Measurements from ENCODE around the gene FABP1.

Gene FABP1

GRCh38 chr2:88127888-88128653, at the start of gene FABP1:
Gene FABP1 (minus strand): TSS chr2:88128062. CDS start chr2:88128017, 45 bp downstream.
- no peak for DNase-seq

- DNase-seq = no peak
Observed at GRCh38 chr2:88177556-88177955, 49.7 kb upstream of the FABP1 start.

DNA sequence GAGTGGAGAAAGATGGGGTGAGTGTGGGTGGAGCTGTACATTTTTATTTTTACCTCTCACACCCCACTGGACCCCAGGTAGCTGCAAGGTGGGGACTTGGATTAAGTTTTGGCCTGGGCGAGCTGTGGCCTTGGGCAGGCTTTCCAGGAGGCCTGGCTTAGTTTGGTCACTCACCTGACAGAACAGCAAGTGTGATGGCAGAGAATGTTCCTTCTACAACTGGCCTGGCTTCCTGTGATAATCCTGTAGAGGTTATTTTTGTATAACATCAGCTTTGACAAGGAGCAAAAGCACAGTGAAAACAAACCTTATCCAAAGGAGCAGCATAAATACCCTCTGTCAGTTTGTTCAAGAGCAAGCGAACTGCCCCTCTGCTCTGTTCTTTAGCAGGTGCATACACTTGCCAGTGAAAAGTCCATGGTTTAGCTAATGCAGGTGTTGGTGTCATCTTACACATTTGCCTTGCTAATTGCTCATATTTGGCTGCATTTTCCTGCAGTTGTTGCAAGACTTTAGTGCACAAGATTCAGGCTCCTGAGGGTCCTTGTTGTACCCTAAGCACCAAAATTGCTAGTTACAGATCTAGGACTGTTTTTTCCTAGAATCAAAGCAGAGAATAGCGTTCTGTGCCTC, 48.6 kb upstream of the FABP1 start:
- no peak for DNase-seq

DNA sequence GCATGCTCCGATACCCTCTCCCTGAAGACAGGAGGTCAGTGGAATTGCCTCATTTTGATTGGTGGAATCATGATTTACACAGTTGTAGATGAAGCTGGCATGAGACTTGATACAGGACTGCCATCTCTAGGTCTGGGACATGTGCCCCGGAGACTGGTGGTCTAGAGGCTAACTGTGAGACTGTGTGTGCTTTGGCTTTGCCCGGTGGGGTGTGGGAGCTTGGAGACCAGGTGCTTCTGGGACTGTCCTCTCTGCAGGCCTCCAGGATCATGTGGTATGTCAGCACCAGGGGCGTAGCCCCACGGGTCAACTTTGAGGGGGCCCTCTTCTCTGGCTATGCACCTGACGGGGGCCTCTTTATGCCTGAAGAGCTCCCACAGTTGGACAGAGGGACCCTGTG, 45.0 kb upstream of the FABP1 start:
- DNase-seq = no peak

GRCh38 chr2:88171966-88172365, 44.1 kb upstream of the FABP1 start:
- no peak for DNase-seq

GRCh38 chr2:88170472-88170892, 42.6 kb upstream of the FABP1 start:
- DNase-seq = no peak

- no peak for DNase-seq
Observed at GRCh38 chr2:88168386-88168785, 40.5 kb upstream of the FABP1 start.

DNA sequence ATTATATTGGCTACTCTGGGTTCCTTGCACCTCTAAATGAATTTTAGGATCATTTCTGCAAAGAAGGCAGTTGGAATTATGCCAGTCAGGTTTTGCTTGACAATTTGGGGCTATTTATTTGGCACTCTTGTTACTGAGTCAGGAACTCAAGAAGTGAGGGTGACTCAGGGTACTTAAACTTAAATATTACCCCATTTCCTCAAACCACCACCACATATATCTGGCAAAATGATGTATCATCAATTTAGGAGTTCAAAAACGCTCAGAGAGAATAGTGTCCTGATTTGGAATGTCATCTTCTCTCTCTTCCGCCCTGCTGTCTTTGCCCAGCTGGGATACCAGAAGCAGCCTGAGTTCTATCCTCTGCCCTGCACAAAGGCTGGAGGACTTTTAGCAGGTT, 39.9 kb upstream of the FABP1 start:
- DNase-seq = no peak

- no peak for DNase-seq
Observed at GRCh38 chr2:88165332-88166003, 37.6 kb upstream of the FABP1 start.

DNA sequence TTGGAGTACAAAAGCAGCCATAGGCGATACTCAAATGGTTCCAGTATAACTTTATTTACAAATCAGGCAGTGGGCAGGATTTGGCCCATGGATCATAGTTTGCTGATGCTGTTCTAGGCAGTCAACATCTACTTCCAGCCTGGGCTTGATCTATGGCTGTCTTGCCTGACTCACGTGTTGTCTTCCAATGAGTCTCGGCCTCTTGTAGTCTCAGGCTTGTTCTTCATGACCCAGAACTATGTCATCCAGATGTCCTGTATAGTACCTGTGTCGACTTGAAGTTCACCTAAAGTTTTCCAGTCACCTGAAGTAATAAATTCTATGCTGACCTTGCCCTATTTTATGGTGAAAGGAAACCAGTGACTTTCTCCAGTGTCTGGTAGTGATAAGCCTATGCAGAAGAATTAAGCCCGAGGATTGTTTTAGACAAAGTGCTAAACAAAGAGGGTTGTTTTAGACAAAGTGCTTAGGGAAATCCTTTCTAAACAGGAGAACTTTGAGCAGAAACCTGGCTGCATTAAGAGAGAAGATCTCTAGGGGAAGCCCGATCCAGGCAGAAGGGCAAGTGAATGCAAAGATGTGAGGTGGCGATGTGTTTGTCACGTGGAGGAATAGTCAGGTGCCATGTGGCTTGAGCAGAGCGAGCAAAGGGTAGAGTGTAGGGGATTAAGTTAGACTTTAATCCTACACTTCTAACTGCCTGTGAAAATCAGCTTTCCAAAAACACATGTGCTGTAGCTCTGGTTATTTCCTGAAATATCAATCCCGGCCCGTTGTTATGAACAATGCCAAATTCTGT, 33.8 kb upstream of the FABP1 start:
- DNase-seq = no peak

GRCh38 chr2:88160517-88160916, 32.7 kb upstream of the FABP1 start:
- DNase-seq = no peak

- DNase-seq = peak; percentile 31
Observed at GRCh38 chr2:88159955-88160415, 32.1 kb upstream of the FABP1 start.

- no peak for DNase-seq
Observed at GRCh38 chr2:88159481-88159880, 31.6 kb upstream of the FABP1 start.

GRCh38 chr2:88148929-88149438, 21.1 kb upstream of the FABP1 start:
- no peak for DNase-seq

DNA sequence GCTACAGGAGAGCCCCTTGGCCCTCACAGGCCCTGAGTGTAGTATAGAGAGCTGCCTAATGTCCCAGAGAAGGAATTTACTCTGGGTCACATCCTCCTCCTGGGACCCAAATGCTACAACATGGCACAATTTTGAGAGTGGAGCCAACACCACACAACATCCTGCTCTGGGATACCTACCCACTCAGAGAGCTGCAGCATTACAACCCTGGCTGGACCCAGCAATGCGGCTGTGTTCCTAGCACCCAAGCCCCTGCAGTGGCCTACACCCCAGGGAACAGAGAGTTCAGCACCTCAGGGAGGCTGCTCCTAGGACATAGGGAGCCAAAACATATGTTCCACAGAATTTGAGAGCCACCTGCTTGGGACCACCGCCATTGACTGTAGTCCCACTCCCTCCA, 19.3 kb upstream of the FABP1 start:
- no peak for DNase-seq

DNA sequence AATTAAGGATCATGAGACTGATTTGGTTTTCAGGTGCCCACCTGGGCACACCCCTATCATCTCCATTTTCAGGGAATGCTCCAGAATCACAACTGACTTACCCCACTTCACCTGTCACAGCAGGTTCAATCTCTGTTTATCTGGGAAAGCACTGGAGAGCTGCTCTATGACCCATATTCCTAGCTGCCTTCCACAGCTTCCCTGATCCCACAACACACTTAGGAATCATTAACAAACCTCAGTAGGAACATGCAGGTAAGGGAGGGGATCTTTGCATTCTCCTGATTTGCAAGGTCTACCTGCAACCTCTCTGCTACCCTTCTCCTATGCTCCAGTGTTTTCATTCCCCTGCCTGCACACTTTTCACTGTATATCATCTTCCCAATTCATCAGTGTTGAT, 18.7 kb upstream of the FABP1 start:
- DNase-seq = no peak

DNA sequence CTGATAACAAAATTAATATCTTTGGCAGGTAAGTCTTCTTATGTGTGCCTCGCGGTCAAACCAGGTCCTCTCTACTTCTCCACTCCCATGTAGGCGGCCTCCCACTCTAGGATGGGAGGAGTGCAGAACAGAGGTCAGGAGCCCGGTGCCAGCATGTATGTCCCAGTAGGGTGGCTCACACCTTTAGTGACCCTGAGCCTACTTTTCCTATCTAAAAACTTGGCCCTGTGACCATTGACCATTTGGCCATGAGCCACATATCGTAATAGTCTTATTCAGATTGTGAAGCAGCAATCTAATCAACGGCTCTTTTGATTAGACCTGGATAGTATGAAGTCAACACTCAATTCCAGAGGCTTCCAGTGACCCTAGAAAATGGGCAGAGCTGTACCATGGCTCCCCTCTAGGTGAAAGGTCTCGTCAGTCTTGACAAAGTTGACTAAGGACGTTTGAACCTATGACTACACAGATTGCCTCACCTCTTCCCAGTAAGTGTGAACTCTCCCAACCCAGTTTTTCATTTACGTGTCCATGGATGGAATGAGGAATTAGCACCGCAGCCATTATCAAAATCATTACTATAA, 17.1 kb upstream of the FABP1 start:
- DNase-seq = no peak

- DNase-seq = no peak
Observed at GRCh38 chr2:88144271-88144670, 16.4 kb upstream of the FABP1 start.

DNA sequence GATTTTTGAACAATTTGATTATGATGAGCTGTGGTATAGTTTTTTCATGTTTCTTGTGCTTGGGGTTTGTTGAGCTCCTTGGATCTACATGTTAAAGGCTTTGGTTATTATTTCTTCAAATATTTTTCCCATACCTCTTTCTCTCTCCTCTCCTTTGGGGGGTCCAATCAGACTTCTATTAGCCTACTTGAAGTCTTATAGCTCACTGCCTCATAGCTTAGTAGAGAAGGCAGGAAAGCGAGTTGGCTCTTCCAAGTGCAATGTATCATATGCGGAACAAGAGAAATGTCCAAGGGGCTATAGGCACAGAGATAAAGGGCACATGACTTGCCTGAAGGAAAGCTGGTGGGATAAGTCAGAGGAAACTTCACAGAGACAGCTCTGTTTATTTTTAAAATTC, 14.1 kb upstream of the FABP1 start:
- DNase-seq = no peak

GRCh38 chr2:88139804-88140203, 11.9 kb upstream of the FABP1 start:
- no peak for DNase-seq

DNA sequence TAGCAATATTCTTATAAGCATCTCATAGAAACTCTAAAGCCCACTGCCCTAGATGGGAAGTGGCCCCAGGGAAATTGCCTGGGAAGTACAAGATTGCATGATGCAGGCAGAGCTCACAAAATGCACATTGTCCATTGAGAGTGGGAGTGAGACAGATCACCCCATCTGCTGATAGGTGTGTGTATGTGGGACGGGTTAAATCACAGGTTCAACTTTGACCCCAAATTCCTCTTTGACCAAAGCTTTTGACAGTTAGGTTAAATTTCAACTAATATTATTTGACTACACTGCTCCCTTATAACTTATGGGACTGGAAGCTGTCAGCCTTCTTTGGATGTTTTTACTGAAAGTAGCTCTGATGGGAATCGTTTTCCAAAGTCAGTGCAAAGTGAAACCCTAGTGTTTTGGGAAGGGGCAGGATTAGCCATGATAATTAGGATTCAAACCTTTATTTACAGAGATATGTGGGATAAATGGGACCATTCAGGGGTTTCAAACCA, 11.4 kb upstream of the FABP1 start:
- DNase-seq = no peak

- DNase-seq = no peak
Observed at GRCh38 chr2:88137833-88138232, 10.0 kb upstream of the FABP1 start.

Measured in activated CD4-positive, alpha-beta T cell treated with anti-CD3 and anti-CD28 coated beads for 1 hour (primary cell).